Keratinocyte (primary cell): Measurements from ENCODE around the gene AP5B1.

Experiments
- EZH2 ChIP-seq: IDR thresholded peaks from one replicate; pipeline ENCODE4 v1.6.1; 2012; ENCODE audit warnings: inconsistent platforms, mild to moderate bottlenecking, low read length, moderate library complexity
- TF ChIP-seq, protein P1 (sequence below), 3 experiments: IDR thresholded peaks in 1 of 3; conservative IDR thresholded peaks in 1 of 3; optimal IDR thresholded peaks in 1 of 3; 2 replicates in 2 of 3; 3 replicates in 1 of 3; pipeline versions ENCODE3 to v1.5.1; 2011; ENCODE audit warnings: low read length in 3 of 3, mild to moderate bottlenecking in 3 of 3, moderate library complexity in 2 of 3, control low read depth in 1 of 3, inconsistent platforms in 1 of 3; ENCODE audit not compliant: insufficient read depth in 2 of 3; ENCODE audit errors: extremely low read depth in 1 of 3

DNA sequence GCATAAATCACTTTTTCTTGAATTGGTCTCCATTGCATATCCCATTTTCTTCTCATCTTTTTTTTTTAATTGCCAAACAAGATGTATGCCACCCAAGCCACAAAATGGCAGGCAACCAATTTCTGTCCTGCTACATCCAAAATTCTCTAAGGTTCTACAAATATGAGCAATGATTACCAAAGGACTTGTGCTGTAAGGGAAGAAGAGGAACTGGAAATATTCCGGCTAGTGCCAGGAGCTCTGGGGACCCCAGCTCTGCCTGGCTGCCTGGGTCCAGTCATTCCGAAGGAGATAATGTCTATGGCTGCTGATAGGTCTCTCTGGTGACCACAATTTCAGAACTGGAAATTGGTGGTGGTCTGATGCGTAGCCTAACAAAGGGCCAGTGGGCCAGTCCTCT, 35.9 kb upstream of the AP5B1 start:
- TF ChIP-seq, protein P1, sequence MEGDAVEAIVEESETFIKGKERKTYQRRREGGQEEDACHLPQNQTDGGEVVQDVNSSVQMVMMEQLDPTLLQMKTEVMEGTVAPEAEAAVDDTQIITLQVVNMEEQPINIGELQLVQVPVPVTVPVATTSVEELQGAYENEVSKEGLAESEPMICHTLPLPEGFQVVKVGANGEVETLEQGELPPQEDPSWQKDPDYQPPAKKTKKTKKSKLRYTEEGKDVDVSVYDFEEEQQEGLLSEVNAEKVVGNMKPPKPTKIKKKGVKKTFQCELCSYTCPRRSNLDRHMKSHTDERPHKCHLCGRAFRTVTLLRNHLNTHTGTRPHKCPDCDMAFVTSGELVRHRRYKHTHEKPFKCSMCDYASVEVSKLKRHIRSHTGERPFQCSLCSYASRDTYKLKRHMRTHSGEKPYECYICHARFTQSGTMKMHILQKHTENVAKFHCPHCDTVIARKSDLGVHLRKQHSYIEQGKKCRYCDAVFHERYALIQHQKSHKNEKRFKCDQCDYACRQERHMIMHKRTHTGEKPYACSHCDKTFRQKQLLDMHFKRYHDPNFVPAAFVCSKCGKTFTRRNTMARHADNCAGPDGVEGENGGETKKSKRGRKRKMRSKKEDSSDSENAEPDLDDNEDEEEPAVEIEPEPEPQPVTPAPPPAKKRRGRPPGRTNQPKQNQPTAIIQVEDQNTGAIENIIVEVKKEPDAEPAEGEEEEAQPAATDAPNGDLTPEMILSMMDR (optimal IDR thresholded peaks at IDR 0.05 in 1 of 3, IDR thresholded peaks at IDR 0.05 in 1 of 3, conservative IDR thresholded peaks at IDR 0.05 in 1 of 3; ENCODE audit: extremely low read depth in 1 of 3, insufficient read depth in 2 of 3, low read length in 3 of 3) = no peak
- no peak for TF ChIP-seq EZH2
